HG03097 (cell line): ENCODE measurements around the gene EFS.
"Not testable (repeated sequence)": the region's sequence is repeated elsewhere in the genome, so short reads cannot be mapped to it uniquely, and the experiment has no call there.

Source experiments
- ATAC-seq: cut with Tn5 transposase; IDR thresholded peaks from one replicate; pipeline ENCODE4 v1.9.1; 2021; ENCODE audit not compliant: unreplicated experiment, low FRiP score

Gene EFS

DNA sequence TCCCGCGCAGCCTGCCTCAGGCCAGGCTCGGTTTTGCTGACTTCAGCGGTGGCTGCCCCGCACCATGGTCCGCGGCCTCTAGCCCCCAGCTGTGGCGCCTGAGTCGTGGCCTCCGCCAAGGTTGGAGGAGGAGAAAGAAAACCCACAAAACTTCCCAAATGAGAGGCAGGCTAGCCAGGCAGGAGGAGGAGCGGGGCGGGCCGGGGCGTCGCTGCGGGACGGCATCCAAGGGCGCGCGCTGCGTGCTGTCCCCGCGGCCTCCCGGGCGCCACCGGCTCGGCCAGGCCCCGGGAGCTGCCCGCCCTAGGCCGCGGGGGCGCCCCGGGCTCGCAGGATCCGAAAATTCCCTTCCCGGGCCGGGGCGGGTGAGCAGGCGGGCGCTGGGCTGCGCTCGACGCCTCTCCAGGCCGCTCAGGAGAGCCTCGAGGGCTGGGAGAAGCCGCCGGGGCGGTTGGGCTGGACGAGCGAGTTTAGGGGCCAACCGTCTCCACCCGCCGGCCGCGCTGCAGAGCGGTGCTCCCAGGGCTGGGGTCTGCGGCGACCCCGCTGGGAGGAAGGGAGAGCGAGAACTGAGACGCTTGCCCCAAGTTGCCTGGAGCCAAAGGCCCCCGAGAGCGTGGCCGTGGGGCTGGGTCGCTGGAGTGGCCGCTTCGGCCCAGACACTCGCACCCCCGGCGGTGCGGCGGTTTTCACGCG, at the start of gene EFS:
TSS of gene EFS (minus strand) at position 137 of the 696 bp plus-strand sequence. CDS start 147 bp downstream, outside the sequence.
- ATAC-seq, result no peak

DNA sequence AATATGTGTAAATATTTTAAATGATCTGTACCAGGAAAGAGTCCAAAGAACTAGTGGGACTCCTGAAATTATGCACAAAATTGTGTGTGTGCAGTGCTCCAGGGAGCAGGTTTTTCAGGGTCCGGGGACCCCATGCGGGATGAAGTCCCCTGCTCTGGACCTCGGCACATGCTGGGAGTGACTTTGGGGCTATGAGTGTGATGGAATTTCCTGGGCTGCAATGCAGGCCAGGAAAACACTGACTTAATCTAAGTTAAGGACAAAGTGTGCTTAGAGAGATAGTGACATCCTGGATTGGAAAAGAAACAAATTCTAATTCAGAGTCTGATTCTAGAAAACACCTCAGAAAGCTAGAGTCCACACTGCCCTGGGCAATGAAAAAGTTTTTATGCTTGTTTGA, 49.3 kb upstream of the EFS start:
- ATAC-seq, result no peak

GRCh38 chr14:23413681-23414080, 48.7 kb upstream of the EFS start:
- no peak for ATAC-seq

GRCh38 chr14:23411563-23412525, 46.9 kb upstream of the EFS start:
- ATAC-seq, result no peak

- no peak for ATAC-seq
Measured at GRCh38 chr14:23409966-23410635, 45.1 kb upstream of the EFS start.

GRCh38 chr14:23409475-23409874, 44.5 kb upstream of the EFS start:
- no peak for ATAC-seq

- no peak for ATAC-seq
Measured at GRCh38 chr14:23408307-23408630, 43.3 kb upstream of the EFS start.

DNA sequence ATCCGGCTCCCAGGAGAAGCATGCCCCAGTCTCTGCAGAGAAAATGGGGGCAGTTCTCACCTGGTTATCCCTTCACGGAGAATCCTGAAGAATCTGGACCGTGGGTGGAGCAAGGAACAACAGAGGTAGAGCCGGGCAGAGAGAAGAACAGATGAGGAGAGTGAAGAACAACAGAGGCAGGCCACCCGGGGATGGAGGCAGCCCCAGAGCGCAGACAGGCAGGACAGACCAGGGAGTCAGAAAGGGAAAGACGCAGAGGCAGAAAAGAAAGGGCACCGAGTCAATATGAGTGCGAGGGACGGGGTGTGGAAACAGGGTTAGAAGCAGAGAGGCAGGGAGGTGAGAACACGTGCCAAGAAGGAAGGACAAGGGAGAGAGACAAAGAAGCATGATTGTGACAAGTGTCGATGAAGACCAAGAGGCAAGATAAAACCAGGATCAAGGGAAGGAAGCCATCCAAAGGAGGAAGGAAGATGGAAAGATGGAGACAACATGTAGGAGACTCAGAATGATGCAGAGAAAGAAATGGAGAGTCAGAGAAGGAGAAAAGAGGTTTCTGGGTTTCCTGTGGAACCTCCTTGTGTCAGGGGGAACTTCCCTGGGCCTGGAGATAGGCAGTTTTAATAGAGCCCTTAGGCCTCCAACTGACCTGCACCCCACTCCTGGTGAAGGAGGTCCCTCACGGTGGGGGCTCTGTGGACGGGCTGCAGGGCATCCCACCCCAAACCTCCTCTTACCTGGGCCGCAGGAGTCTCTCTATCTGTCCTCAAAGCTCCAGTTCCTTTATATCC, 42.7 kb upstream of the EFS start, which contains the start of gene MYH6:
TSS of gene MYH6 (minus strand) at position 758 of the 791 bp plus-strand sequence. CDS start 1,050 bp downstream, outside the sequence.
- ATAC-seq, result no peak

DNA sequence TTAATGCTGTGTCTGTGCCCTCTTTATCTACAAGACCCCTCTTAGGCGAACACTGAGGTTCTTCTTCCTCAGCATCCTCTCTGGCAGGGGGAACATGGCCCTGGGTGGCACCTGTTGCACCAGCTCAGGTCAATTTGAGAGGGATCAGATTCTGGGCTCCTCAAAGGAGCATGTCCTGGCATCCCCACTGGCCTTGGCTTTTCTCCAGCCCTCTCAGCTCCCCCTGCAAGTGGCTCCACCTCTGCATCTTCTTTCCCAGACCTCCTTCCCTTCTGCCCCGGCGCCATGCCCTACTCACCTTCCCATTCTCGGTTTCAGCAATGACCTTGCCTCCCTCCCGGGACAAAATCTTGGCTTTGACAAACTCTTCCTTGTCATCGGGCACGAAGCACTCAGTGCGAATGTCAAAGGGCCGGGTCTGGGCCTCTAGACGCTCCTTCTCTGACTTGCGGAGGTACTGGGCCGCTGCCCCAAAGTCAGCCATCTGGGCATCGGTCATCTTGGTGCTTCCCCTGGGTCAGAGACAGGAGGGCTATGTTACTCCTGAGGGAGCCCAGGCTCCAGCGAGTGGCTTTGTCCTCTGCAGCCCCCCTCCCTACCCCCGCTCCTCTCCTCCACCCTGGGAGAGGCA, 41.9 kb upstream of the EFS start:
- ATAC-seq, result no peak

DNA sequence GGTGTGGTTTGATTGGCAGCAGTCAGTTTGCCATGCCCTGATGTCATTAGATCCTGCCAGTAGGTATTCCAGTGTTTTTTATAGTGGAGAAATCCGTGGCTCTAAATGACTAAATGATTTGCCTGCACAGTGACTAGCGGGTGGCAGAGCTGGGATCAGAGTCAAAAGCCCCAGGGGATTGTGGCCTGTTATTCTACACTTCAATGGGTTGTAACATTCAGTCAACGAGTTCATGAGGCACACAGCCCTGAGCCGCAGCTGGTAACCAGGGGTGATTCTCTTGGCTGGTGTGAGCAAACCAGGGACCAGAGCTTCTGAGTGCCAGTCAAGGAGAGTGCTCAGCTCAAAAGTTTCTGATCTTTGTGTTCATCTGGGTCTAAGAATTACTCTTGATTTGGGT, 41.3 kb upstream of the EFS start:
- no peak for ATAC-seq

- no peak for ATAC-seq
Measured at GRCh38 chr14:23405516-23406025, 40.6 kb upstream of the EFS start.

DNA sequence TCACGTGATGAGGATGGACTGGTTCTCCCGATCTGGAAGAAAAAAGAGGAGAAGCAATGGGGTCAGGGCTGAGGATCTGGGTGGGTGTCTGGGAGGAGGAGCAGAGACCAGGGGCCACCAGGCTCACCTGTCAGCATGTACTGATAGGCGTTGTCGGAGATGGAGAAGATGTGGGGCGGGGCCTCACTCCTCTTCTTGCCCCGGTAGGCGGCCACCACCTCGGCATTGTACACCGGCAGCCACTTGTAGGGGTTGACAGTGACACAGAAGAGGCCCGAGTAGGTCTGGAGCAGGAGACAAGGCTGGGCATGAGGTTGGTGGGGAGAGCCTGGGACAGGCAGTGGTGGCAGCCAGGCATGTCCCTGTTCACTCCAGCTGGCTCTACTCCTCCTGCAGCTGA, 40.1 kb upstream of the EFS start:
- no peak for ATAC-seq

GRCh38 chr14:23404331-23404900, 39.4 kb upstream of the EFS start:
- ATAC-seq, result no peak

GRCh38 chr14:23403908-23404307, 38.9 kb upstream of the EFS start:
- no peak for ATAC-seq

- ATAC-seq, result no peak
Measured at GRCh38 chr14:23403139-23403438, 38.1 kb upstream of the EFS start.

GRCh38 chr14:23402296-23403138, 37.5 kb upstream of the EFS start:
- no peak for ATAC-seq

- no peak for ATAC-seq
Measured at GRCh38 chr14:23401291-23401690, 36.3 kb upstream of the EFS start.

DNA sequence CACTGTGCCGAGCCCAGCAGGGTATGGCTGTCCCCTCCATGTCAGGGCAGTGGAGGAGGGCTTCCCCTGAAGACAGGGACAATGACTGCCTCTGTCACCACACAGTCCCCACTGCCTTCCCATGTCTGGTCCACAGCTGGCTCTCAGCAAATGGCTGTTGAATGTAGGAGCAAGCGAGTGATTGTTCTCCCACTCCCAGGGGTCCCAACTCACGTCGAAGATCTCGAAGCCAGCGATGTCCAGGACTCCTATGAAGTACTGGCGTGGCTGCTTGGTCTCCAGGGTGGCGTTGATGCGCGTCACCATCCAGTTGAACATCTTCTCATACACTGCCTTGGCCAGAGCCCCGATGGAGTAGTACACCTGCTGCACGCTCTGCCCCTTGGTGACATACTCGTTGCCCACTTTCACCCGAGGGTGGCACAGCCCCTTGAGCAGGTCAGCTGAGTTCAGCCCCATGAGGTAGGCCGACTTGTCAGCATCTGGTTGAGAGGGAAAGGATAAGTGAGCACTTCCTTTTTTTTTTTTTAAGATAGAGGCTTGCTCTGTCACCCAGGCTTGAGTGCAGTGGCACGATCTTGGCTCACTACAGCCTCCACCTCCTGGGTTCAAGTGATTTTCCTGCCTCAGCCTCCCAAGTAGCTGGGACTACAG, 35.7 kb upstream of the EFS start:
- ATAC-seq, result not testable (repeated sequence)
